ENCODE data around the gene LCT.
"Not testable (repeated sequence)": the region's sequence is repeated elsewhere in the genome, so short reads cannot be mapped to it uniquely, and the experiment has no call there.

The LCT gene

GRCh38 chr2:135812907-135813511 lies 24.0 kb downstream of the LCT start:
- no peak overlapping the region for H3K4me3 ChIP-seq (ENCODE audit: low read length)
- no peak for DNase-seq (ENCODE audit: low read depth)
- TF ChIP-seq, protein P1, sequence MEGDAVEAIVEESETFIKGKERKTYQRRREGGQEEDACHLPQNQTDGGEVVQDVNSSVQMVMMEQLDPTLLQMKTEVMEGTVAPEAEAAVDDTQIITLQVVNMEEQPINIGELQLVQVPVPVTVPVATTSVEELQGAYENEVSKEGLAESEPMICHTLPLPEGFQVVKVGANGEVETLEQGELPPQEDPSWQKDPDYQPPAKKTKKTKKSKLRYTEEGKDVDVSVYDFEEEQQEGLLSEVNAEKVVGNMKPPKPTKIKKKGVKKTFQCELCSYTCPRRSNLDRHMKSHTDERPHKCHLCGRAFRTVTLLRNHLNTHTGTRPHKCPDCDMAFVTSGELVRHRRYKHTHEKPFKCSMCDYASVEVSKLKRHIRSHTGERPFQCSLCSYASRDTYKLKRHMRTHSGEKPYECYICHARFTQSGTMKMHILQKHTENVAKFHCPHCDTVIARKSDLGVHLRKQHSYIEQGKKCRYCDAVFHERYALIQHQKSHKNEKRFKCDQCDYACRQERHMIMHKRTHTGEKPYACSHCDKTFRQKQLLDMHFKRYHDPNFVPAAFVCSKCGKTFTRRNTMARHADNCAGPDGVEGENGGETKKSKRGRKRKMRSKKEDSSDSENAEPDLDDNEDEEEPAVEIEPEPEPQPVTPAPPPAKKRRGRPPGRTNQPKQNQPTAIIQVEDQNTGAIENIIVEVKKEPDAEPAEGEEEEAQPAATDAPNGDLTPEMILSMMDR (conservative IDR thresholded peaks at IDR 0.05; ENCODE audit: low read length), result no peak

GRCh38 chr2:135807874-135808273 lies 29.1 kb downstream of the LCT start:
- not testable (repeated sequence) for H3K4me3 ChIP-seq (ENCODE audit: low read length); DNase-seq (ENCODE audit: low read depth)

DNA sequence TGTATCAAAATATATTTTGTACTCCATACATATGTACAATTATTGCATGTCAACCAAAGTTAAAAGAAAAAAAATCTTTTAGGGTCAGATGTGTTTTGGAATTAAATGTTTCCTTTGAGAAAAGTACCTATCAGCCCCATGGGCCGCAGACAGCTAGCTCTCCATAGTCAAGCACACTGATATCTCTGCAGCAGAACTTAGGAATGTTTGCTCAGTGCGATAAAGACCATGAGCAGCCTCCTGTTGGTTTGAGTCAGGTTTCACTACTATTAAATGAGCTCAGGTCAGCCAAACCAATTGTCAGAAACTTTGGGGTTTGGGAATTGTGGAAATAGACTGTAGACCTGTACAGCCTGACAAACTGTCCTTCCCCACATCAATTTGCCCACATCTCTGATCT lies 33.7 kb downstream of the LCT start:
- TF ChIP-seq, protein P1 (conservative IDR thresholded peaks at IDR 0.05; ENCODE audit: low read length), result no peak
- H3K4me3 ChIP-seq (ENCODE audit: low read length), result no peak overlapping the region
- no peak for DNase-seq (ENCODE audit: low read depth)

DNA sequence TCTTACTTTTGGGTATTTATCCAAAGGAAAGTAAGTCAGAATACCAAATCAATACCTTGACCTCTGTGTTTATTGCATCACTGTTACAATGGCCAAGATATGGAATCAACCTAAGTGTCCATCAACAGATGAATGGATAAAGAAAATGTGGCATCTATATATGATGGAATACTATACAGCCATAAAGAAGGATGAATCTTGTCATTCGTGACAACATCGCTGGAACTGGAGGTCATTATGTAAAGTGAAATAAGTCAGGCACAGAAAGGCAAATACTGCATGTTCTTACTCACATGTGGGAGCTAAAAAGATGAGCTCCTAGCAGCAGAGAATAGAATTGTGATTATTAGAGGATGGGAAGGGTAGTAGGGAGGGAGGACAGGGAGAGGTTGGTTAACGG lies 34.6 kb downstream of the LCT start:
- no peak overlapping the region for H3K4me3 ChIP-seq (ENCODE audit: low read length)
- no peak for DNase-seq (ENCODE audit: low read depth)
- TF ChIP-seq, protein P1 (conservative IDR thresholded peaks at IDR 0.05; ENCODE audit: low read length), result no peak

DNA sequence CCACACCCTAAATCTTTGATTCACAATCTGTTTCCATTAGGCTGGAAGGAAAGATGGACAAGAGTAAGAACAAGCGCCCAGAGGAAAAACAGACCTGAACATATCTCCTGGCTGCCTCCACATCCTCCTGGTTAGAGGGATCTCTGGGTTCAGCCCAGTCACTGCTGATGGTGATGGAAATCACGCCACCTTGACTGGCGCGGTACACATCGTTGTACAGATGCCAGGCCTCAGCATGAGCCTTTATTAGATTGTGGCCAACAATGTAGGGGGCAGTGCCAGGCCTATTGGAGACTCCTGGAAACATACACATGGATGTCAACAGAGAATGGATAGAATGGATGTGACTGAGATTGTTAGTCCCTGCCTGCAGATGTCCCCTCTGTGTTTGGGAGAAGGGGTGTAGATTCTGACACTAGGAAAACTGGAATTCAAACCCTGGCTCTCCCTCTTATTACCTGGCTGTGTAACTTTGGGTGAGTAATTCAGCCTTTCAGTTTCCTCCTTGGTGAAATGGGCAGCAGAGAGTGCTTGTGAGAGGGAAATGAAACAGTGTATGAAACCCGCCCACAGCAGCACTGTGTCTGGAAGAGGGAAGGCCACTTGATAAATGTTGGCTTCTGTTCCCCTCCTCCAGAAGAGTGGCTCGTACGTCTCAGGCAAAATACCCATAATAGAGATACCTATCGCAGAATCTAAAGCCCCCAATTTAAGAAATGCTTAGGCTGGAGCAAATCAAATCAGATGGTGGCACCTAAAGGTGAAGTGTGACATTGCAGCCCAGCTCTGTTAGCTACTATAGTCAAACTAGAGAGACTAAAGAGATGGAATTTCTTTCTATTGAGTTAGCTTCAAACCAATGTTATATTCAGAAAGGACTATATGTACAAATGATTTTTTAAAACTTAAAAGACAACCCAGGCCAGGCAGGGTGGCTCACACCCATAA lies 36.2 kb downstream of the LCT start:
- DNase-seq (ENCODE audit: low read depth), result no peak
- H3K4me3 ChIP-seq (ENCODE audit: low read length), result no peak overlapping the region
- TF ChIP-seq, protein P1 (conservative IDR thresholded peaks at IDR 0.05; ENCODE audit: low read length), result no peak

DNA sequence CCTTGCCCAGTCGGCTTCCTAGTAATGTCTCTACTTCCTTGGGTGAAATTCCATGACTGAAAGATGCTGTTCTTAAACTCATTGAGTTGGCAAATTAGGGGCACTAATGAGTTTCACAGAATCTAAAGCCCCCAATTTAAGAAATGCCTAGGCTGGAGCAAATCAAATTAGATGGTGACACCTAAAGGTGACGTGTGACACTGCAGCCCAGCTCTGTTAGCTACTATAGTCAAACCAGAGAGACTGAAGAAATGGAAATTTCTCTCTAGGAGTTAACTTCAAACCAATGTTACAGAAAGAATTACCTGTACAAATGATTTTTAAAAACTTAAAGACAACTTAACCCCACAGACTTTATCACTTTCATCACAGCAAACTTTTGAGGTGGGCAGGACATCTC lies 37.2 kb downstream of the LCT start:
- no peak overlapping the region for H3K4me3 ChIP-seq (ENCODE audit: low read length)
- TF ChIP-seq, protein P1 (conservative IDR thresholded peaks at IDR 0.05; ENCODE audit: low read length), result no peak
- DNase-seq (ENCODE audit: low read depth), result no peak

- H3K4me3 ChIP-seq (ENCODE audit: low read length), result no peak overlapping the region
- TF ChIP-seq, protein P1 (conservative IDR thresholded peaks at IDR 0.05; ENCODE audit: low read length), result peak; percentile 43
- DNase-seq (ENCODE audit: low read depth), result no peak
Observed at GRCh38 chr2:135798762-135799161, 38.2 kb downstream of the LCT start.
